B cell (primary cell): ENCODE data around the gene GNAI2. TPM values are rescaled to one million over a fixed set of nuclear protein-coding genes. Genes with fewer than 3 reads are reported as not detected.

Experiments
- ATAC-seq: fragments of 200-7000 bp; cut with Tn5 transposase; one replicate; pipeline ENCODE4 v1.10.0; 2021; ENCODE audit warnings: low read depth, mild to moderate bottlenecking, moderate number of reproducible peaks, moderate library complexity
- CTCF ChIA-PET: fragments of 350-600 bp; sonication (Branson Sonifier 250); formaldehyde crosslinking; loops from one replicate; lab custom pipeline; 2021; ENCODE audit warnings: antibody characterized with exemption, inconsistent platforms; lab: Charles Lee
- POLR2A ChIA-PET: fragments of 350-600 bp; sonication (Branson Sonifier 250); formaldehyde crosslinking; loops from one replicate; lab custom pipeline; 2021; ENCODE audit warnings: antibody characterized with exemption; lab: Charles Lee
- DNase-seq: peaks from one replicate; pipeline ENCODE4 v3.0.0; 2013
- H2AFZ ChIP-seq: 2 replicates; pipeline ENCODE4 v1.6.1; 2012; ENCODE audit warnings: mild to moderate bottlenecking, low read depth, low read length; ENCODE audit not compliant: insufficient read depth, poor library complexity, severe bottlenecking
- H3K27ac ChIP-seq, 2 donors: 1 replicate in 1 of 2; 2 replicates in 1 of 2; pipeline ENCODE4 v1.5.1; 2012 to 2013; ENCODE audit warnings: low read length in 2 of 2, mild to moderate bottlenecking in 2 of 2, moderate library complexity in 1 of 2
- H3K27me3 ChIP-seq, 4 experiments: fragments of 200-600 bp in 1 of 4; sonication (generic) in 1 of 4; replicated peaks in 1 of 4; 1 replicate in 2 of 4; 2 replicates in 2 of 4; pipeline versions ENCODE4 v1.6.1 to v1.7.0; 2013 to 2016; ENCODE audit warnings: low read length in 3 of 4, mild to moderate bottlenecking in 2 of 4, mixed read lengths in 1 of 4, moderate library complexity in 1 of 4; ENCODE audit not compliant: insufficient read depth in 4 of 4, control insufficient read depth in 3 of 4; ENCODE audit errors: control extremely low read depth in 1 of 4
- H3K36me3 ChIP-seq, 2 experiments: replicated peaks in 1 of 2; 1 replicate in 1 of 2; 2 replicates in 1 of 2; pipeline versions ENCODE4 v1.6.1 to v1.7.1; 2013; ENCODE audit warnings: low read length in 1 of 2; ENCODE audit not compliant: insufficient read depth in 2 of 2, control insufficient read depth in 1 of 2; ENCODE audit errors: control extremely low read depth in 1 of 2, extremely low read depth in 1 of 2
- H3K4me1 ChIP-seq, 2 donors: fragments of 200-600 bp in 1 of 2; sonication (generic) in 1 of 2; 1 replicate in 1 of 2; 2 replicates in 1 of 2; pipeline versions ENCODE4 v1.5.1 to v1.6.1; 2013 to 2017; ENCODE audit warnings: low read length in 2 of 2; ENCODE audit not compliant: control insufficient read depth in 2 of 2, insufficient read depth in 2 of 2
- H3K4me2 ChIP-seq: replicated peaks from 2 replicates; pipeline ENCODE3; 2012; ENCODE audit warnings: mild to moderate bottlenecking, low read depth, low read length; ENCODE audit not compliant: poor library complexity, severe bottlenecking
- H3K4me3 ChIP-seq, 5 experiments: fragments of 200-600 bp in 1 of 5; sonication (generic) in 1 of 5; 1 replicate in 3 of 5; 2 replicates in 2 of 5; pipeline versions ENCODE4 v1.5.1 to v1.7.0; 2011 to 2016; ENCODE audit warnings: low read length in 4 of 5, mild to moderate bottlenecking in 4 of 5, low read depth in 2 of 5, control low read depth in 1 of 5, moderate library complexity in 1 of 5; ENCODE audit not compliant: insufficient read depth in 1 of 5; ENCODE audit errors: control extremely low read depth in 1 of 5, extremely low read depth in 1 of 5
- H3K79me2 ChIP-seq: fragments of 200-600 bp; sonication (generic); one replicate; pipeline ENCODE4 v1.6.0; 2016; ENCODE audit warnings: low read length; ENCODE audit not compliant: control insufficient read depth, insufficient read depth
- H3K9ac ChIP-seq: fragments of 200-600 bp; sonication (generic); 2 replicates; pipeline ENCODE4 v1.6.1; 2017; ENCODE audit warnings: mild to moderate bottlenecking, low read length, moderate library complexity
- H3K9me3 ChIP-seq, 3 donors: one replicate each; pipeline versions ENCODE4 v1.6.1 to v1.7.1; 2013; ENCODE audit warnings: low read length in 2 of 3; ENCODE audit not compliant: control insufficient read depth in 2 of 3, insufficient read depth in 1 of 3; ENCODE audit errors: control extremely low read depth in 1 of 3
- H4K20me1 ChIP-seq: 2 replicates; pipeline ENCODE4 v1.6.0; 2012; ENCODE audit warnings: mild to moderate bottlenecking, low read length; ENCODE audit not compliant: insufficient read depth, control insufficient read depth, poor library complexity, severe bottlenecking
- H3K27ac Mint-ChIP-seq: one replicate; pipeline ENCODE4 v1.8.0; 2021; ENCODE audit warnings: mixed read lengths
- H3K27me3 Mint-ChIP-seq: one replicate; pipeline ENCODE4 v1.8.0; 2021; ENCODE audit warnings: mixed read lengths
- H3K4me1 Mint-ChIP-seq: one replicate; pipeline ENCODE4 v1.8.0; 2021; ENCODE audit warnings: mixed read lengths
- H3K4me3 Mint-ChIP-seq: one replicate; pipeline ENCODE4 v1.8.0; 2021; ENCODE audit warnings: mixed read lengths
- H3K9me3 Mint-ChIP-seq: one replicate; pipeline ENCODE4 v1.8.0; 2022; ENCODE audit warnings: mixed read lengths; ENCODE audit not compliant: insufficient read depth
- CTCF ChIP-seq: fragments of 200-600 bp; IDR thresholded peaks from one replicate; pipeline ENCODE4 v1.8.0; 2022; ENCODE audit warnings: antibody characterized with exemption, mild to moderate bottlenecking
- EZH2 ChIP-seq: IDR thresholded peaks from 2 replicates; pipeline ENCODE4 v1.6.1; 2012; ENCODE audit warnings: borderline replicate concordance, low read depth, mild to moderate bottlenecking, moderate library complexity, low read length; ENCODE audit not compliant: insufficient read depth, poor library complexity, severe bottlenecking
- WGBS: methylation state at CpG from one replicate; pipeline ENCODE4 v1.1.5; 2013; ENCODE audit warnings: missing lambda C conversion rate; ENCODE audit not compliant: insufficient coverage; 5-methylcytosine and 5-hydroxymethylcytosine counted together
- intact Hi-C: fragments of 100-400 bp; cut with micrococcal nuclease; formaldehyde crosslinking; loops from one replicate; pipeline ENCODE4 v1.10.0; 2022
- polyA plus RNA-seq: library from polyadenylated mRNA; depleted of rRNA; stranded (reverse); fragments of >200 nt; gene quantifications from 2 replicates; pipeline ENCODE4 v1.2.3, GENCODE V29; 2012
- total RNA-seq, 2 donors: library from RNA; stranded (reverse); fragments of 120-200 nt in 1 of 2; gene quantifications; 1 replicate in 1 of 2; 2 replicates in 1 of 2; pipeline versions ENCODE4 v1.2.3 to v1.2.4, GENCODE V29; 2013 to 2022

Gene GNAI2
- total and polyA plus RNA-seq, 2 donors (not counting 1 experiment from before 2014, with no cell fraction given) = 302 to 491 TPM

GRCh38 chr3:50298836-50299637 is 63.0 kb downstream of the GNAI2 start, which contains the start of the genes HYAL3 and NAA80:
TSS of gene HYAL3 (minus strand) at chr3:50299405. CDS start at chr3:50295602, 3,803 bp downstream.
TSS of gene NAA80 (minus strand) at chr3:50299405. CDS start at chr3:50297463, 1,942 bp downstream.
- Histone ChIP-seq H3K9me3 (no peaks in the 10 kb centered on the region), H3K4me3 (peak within 1 kb of the TSS; percentile 68 to 89 (median 88)), H3K79me2 (peaks cover 13% of the 10 kb centered on the region), H2AFZ (peak within 1 kb of the TSS; percentile 81), H3K36me3 (peaks cover 0 to 4% of the 10 kb centered on the region in 2 experiments), H3K4me2 (peak within 1 kb of the TSS; percentile 89), H3K27ac (peak within 1 kb of the TSS; percentile 77 to 84), H3K27me3 (no peaks in the 10 kb centered on the region), H4K20me1 (no peaks in the 10 kb centered on the region), H3K4me1 (peaks cover 18 to 24% of the 10 kb centered on the region in 2 donors), H3K9ac (peak within 1 kb of the TSS; percentile 82)
- Mint-ChIP-seq H3K9me3 (no peaks in the 10 kb centered on the region), H3K4me1 (peaks cover 33% of the 10 kb centered on the region), H3K4me3 (peak within 1 kb of the TSS; percentile 100), H3K27me3 (no peaks in the 10 kb centered on the region), H3K27ac (peak within 1 kb of the TSS; percentile 100)
- TF ChIP-seq EZH2 (no peak), CTCF (peak; percentile 65)
- DNase-seq (peak; percentile 100), ATAC-seq (peak; percentile 91)
- ChIA-PET CTCF (interaction anchor here (0.5 to 3.2 kb wide), 14 partner anchors 10 to 243 kb away, joined by 3 to 28 read pairs (median 5); partner anchors contain the start of genes CYB561D2, GNAI2, HYAL2 and NPRL2), POLR2A (interaction anchor here (0.5 to 2.5 kb wide), 15 partner anchors 8 to 1292 kb away, joined by 3 to 27 read pairs (median 4); partner anchors contain the start of genes CYB561D2, GNAI2, HYAL2 and NPRL2)
- intact Hi-C loops = loop anchor here (1.0 to 10.0 kb wide), 7 partner anchors 22 to 1086 kb away; partner anchors contain the start of genes GNAI2, MANF, RBM6 and TMEM115
- under 1% methylated on average over 58 of the region's 61 CpGs for WGBS
